ENCODE results near the gene FAM229A. TPM values are rescaled to one million over a fixed set of nuclear protein-coding genes. Genes with fewer than 3 reads are reported as not detected.

FAM229A gene
- total RNA-seq, 2 experiments from 2014 or later: 3.6 to 4.2 TPM

DNA sequence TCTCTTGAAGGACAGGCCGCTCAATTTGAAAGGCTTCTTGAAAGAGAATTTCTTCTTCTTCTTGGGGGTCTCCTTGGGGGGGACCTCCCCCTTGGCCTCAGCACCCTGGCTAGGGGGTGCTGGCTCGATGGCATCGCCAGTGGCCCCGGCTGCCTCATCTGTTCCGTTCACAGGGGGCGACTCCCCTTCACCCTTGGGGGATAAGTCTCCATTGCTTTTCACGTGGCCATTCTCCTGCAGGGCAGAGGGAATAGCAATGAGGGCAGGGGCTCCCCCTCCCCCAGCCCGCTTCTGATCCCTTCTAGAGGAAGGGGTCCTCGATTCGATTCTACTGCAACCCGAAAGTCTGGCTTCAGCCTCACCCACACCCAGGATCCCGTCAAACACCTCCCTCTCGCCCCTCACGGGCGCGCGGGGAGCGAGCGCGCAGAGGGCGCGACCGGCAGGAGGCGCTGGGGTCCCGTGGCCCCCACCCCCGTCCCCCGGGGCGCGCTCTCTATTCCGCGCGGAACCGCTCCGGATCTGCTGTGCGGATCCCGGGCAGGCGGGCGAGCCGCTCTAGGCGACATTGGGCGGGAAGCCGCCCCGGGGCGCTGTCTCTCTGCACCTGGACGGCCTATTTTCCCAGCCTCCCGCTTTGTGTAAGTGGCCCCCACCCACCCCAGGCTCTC lies 27.3 kb downstream of the FAM229A start:
- intact Hi-C loops (cut with micrococcal nuclease): loop anchor here (2.0 to 5.0 kb wide), 5 partner anchors 38 to 398 kb away; partner anchors contain the start of genes HDAC1, PTP4A2, RBBP4 and ZBTB8OS
- POLR2A ChIA-PET: interaction anchor here (0.6 to 2.4 kb wide), 11 partner anchors 13 to 155 kb away, joined by 3 to 12 read pairs (median 5); partner anchors contain the start of genes CCDC28B, FAM229A, HDAC1 and TSSK3
- DNase-seq: peak; percentile 67
- Mint-ChIP-seq H3K27ac (peak overlapping the region; percentile 43), H3K9me3 (no peaks in the 10 kb centered on the region), H3K27me3 (no peaks in the 10 kb centered on the region), H3K36me3 (peaks cover 8% of the 10 kb centered on the region), H3K4me1 (ENCODE audit: low read depth) (peaks cover 48% of the 10 kb centered on the region), H3K4me3 (peak overlapping the region; percentile 77)
- CTCF ChIA-PET: interaction anchor here (0.8 to 3.0 kb wide), 9 partner anchors 11 to 120 kb away, joined by 3 to 14 read pairs (median 4); no protein-coding TSS in a partner anchor

DNA sequence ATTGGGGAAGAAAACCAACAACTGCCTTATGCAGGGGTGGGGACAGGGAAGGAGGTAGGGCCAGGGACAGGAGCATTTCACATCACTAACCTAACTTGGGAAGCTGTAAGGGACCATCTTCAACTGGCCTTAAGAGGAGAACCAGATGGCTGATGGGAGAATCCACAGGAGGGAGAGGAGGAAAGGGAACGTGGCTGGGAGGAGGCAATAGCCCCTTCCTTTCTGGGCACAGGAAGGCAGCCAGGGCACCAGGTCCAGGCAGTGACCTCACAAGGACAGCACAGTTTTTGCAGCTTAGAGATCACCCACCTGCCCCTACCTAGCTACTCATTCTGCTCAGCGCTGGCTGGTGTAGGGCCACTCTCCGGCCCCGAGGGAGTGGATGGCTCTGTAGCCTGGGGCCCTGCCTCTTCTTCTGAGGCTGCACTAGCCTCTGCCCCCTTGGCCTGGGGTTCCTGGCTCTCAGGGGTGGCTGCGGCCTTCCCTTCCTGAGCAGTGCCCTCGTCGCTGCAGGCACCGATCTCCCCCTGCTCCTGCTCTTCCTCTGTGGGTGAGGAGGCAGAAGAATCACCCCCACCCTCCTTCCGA lies 27.9 kb downstream of the FAM229A start:
- CTCF ChIA-PET: interaction anchor here (0.8 to 3.0 kb wide), 5 partner anchors 38 to 119 kb away, joined by 3 to 14 read pairs (median 4); no protein-coding TSS in a partner anchor
- POLR2A ChIA-PET: interaction anchor here (1.2 kb wide), 1 partner anchor 85 kb away, joined by 3 read pairs; no protein-coding TSS in a partner anchor
- peak overlapping the region; percentile 30 for H3K27ac Mint-ChIP-seq

DNA sequence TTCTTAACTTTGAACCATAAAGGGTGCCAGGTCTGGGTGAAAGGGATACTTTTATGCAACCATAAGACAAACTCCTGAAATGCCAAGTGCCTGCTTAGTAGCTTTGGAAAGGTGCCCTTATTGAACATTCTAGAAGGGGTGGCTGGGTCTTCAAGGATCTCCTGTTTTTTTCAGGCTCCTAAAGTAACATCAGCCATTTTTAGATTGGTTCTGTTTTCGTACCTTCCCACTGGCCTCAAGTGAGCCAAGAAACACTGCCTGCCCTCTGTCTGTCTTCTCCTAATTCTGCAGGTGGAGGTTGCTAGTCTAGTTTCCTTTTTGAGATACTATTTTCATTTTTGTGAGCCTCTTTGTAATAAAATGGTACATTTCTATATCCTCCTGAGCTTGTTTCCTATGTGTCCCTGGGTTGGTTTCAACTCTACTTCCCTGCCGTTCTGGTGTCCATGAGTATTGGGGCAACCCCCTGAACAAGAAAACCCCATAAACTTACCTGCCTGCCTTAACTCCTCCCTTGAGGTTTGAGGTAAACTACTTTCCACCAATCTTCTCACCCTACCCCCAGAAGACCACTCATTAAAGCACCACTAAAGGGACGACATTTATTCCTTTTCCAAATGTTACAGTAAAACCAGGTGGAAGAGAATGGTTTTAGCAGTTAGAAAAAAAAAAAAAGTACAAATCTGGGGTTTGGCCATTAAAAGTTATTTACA lies 28.9 kb downstream of the FAM229A start:
- no peak for DNase-seq
- ChIA-PET CTCF (interaction anchor here (1.0 to 1.6 kb wide), 3 partner anchors 85 to 118 kb away, joined by 3 to 8 read pairs (median 4); no protein-coding TSS in a partner anchor), POLR2A (interaction anchor here (1.2 kb wide), 1 partner anchor 84 kb away, joined by 3 read pairs; no protein-coding TSS in a partner anchor)
- Mint-ChIP-seq H3K9me3 (no peaks in the 10 kb centered on the region), H3K27ac (no peak overlapping the region), H3K4me3 (no peak overlapping the region), H3K27me3 (no peaks in the 10 kb centered on the region), H3K4me1 (ENCODE audit: low read depth) (peaks cover 37% of the 10 kb centered on the region), H3K36me3 (peaks cover 16% of the 10 kb centered on the region)
- intact Hi-C loops (cut with micrococcal nuclease): no loop called here

More for the DNA sequence above, 27.9 kb downstream of the FAM229A start:
- Mint-ChIP-seq H3K4me3 (peak overlapping the region; percentile 77), H3K36me3 (peaks cover 12% of the 10 kb centered on the region), H3K27me3 (no peaks in the 10 kb centered on the region), H3K9me3 (no peaks in the 10 kb centered on the region), H3K4me1 (ENCODE audit: low read depth) (peaks cover 46% of the 10 kb centered on the region)
- DNase-seq: no peak
- intact Hi-C loops (cut with micrococcal nuclease): loop anchor here (2.0 kb wide), 1 partner anchor 38 kb away; no protein-coding TSS in a partner anchor

DNA sequence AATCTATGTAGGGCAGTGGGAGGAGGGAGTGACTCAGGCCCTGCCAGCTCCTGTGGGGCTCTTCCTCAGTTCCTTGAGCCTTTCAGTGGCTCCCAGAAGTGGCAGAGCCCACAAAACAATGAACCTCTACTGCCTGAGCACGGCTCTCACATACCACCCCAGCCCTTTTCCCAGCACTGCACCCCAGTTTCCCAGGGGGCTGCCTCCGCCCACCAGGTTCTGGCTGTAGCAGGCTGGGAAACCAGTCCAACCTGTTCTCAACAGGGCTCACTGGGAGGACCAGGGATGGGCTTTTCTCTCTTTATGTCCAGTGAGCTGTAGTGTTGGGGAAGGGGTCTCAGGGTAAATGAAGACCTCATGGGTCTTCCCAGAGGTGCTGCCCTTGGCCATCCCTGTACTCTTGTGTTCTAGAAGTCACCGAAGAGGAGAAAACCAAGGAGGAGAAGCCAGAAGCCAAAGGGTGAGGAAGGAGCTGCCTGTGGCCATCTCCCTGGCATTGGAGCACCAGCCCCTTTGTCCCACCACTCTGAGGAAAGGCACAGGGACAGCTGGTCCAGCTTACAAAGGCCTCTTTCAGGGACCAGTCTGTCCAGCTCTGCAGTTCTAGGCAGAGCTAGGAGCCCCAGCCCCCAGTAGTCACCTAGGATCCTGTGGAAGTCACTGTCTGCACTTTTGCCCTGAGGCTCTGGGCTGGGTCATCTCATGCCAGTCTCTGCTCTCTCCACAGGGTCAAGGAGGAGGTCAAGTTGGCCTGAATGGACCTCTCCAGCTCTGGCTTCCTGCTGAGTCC lies 29.8 kb downstream of the FAM229A start:
- no peaks in the 10 kb centered on the region for H3K27me3 Mint-ChIP-seq
- no peak overlapping the region for H3K4me3 Mint-ChIP-seq
- intact Hi-C loops (cut with micrococcal nuclease): no loop called here
- peaks cover 31% of the 10 kb centered on the region for H3K4me1 Mint-ChIP-seq (ENCODE audit: low read depth)
- CTCF ChIA-PET: interaction anchor here (1.4 to 1.6 kb wide), 2 partner anchors 84 to 117 kb away, joined by 3 to 8 read pairs; no protein-coding TSS in a partner anchor
- H3K9me3 Mint-ChIP-seq: no peaks in the 10 kb centered on the region
- peak overlapping the region; percentile 31 for H3K27ac Mint-ChIP-seq
- H3K36me3 Mint-ChIP-seq: peaks cover 20% of the 10 kb centered on the region
- no peak for DNase-seq
- POLR2A ChIA-PET: interaction anchor here (0.6 kb wide), 1 partner anchor 314 kb away, joined by 3 read pairs; no protein-coding TSS in a partner anchor

DNA sequence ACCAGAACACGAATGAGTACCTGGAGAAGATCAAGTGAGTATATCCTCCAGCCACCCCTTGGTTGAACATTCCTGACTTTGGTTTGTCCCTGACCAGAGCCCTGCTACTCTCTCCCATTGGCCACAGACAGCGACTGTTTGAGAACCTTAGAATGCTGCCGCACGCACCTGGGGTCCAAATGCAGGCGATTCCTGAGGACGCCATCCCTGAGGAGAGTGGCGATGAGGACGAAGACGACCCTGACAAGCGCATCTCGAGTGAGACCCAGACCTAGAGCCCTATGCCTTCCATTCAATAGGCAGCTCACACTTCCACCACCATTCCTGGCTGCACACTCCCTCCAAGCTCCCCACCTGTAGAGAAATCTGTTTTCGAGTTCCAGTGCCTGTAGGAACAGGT lies 30.7 kb downstream of the FAM229A start:
- H3K9me3 Mint-ChIP-seq: no peaks in the 10 kb centered on the region
- H3K27me3 Mint-ChIP-seq: no peaks in the 10 kb centered on the region
- DNase-seq: no peak
- peak overlapping the region; percentile 5 for H3K27ac Mint-ChIP-seq
- intact Hi-C loops (cut with micrococcal nuclease): no loop called here
- H3K4me1 Mint-ChIP-seq (ENCODE audit: low read depth): peaks cover 22% of the 10 kb centered on the region
- H3K4me3 Mint-ChIP-seq: no peak overlapping the region
- H3K36me3 Mint-ChIP-seq: peaks cover 20% of the 10 kb centered on the region
- ChIA-PET CTCF (interaction anchor here (1.4 kb wide), 1 partner anchor 380 kb away, joined by 3 read pairs; no protein-coding TSS in a partner anchor), POLR2A (interaction anchor here (0.6 kb wide), 1 partner anchor 315 kb away, joined by 3 read pairs; no protein-coding TSS in a partner anchor)

DNA sequence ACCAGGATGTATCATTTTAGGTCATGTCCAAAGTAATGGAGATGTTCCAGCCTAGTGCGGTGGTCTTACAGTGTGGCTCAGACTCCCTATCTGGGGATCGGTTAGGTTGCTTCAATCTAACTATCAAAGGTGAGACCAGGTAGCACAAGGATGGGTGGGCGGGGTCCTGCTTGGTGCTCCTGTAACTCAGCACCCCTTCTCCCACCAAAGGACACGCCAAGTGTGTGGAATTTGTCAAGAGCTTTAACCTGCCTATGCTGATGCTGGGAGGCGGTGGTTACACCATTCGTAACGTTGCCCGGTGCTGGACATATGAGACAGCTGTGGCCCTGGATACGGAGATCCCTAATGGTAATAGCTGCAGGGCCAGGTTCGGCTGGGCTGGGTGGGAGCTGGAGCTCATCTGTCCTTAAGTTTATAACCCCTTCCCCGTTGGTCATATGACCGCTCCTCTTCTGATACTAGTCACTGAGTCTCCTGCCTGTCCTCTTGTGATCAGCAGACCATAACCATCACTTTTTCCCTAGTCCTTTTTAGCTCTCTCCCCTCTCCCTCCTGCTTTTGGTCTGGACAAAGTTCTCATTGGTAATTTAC lies 31.6 kb downstream of the FAM229A start:
- H3K4me1 Mint-ChIP-seq (ENCODE audit: low read depth): peaks cover 22% of the 10 kb centered on the region
- peaks cover 22% of the 10 kb centered on the region for H3K36me3 Mint-ChIP-seq
- H3K4me3 Mint-ChIP-seq: no peak overlapping the region
- no peak for DNase-seq
- intact Hi-C loops (cut with micrococcal nuclease): no loop called here
- no peaks in the 10 kb centered on the region for H3K9me3 Mint-ChIP-seq
- POLR2A ChIA-PET: no interaction called here
- no peak overlapping the region for H3K27ac Mint-ChIP-seq
- no peaks in the 10 kb centered on the region for H3K27me3 Mint-ChIP-seq
- CTCF ChIA-PET: interaction anchor here (1.2 to 2.9 kb wide), 3 partner anchors 10 to 381 kb away, joined by 3 to 6 read pairs (median 3); no protein-coding TSS in a partner anchor

DNA sequence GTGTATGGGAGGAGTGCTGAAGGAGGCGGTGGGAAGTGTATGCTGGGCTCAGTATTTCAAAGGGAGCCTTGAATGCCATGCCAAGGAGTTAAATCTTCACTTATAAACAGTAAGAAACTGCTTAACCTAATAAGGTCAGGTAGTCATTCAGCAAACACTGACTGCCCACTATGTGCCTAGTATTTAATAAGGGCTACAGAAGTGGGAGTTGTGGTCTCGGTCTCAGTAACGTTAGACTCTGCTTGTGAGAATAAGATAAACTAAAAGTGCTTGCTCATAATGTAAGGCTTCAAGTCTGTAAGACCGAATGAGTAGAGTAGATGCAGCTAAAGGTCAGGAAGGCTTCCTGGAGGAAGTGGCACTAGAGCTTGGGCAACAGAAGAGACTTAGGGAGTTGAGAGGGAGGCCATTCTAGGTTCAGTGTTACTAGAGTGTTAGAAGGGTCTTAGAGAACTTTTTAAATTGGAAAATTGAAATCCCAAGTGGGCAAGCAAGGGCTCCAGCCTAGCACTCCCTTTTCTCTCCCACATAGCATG lies 32.3 kb downstream of the FAM229A start:
- no peak for DNase-seq
- H3K4me3 Mint-ChIP-seq: no peak overlapping the region
- H3K4me1 Mint-ChIP-seq (ENCODE audit: low read depth): peaks cover 21% of the 10 kb centered on the region
- intact Hi-C loops (cut with micrococcal nuclease): no loop called here
- no peaks in the 10 kb centered on the region for H3K27me3 Mint-ChIP-seq
- ChIA-PET POLR2A (no interaction called here), CTCF (interaction anchor here (1.2 to 2.9 kb wide), 2 partner anchors 10 to 114 kb away, joined by 3 to 6 read pairs; no protein-coding TSS in a partner anchor)
- peaks cover 27% of the 10 kb centered on the region for H3K36me3 Mint-ChIP-seq
- H3K27ac Mint-ChIP-seq: peak overlapping the region; percentile 66
- no peaks in the 10 kb centered on the region for H3K9me3 Mint-ChIP-seq

DNA sequence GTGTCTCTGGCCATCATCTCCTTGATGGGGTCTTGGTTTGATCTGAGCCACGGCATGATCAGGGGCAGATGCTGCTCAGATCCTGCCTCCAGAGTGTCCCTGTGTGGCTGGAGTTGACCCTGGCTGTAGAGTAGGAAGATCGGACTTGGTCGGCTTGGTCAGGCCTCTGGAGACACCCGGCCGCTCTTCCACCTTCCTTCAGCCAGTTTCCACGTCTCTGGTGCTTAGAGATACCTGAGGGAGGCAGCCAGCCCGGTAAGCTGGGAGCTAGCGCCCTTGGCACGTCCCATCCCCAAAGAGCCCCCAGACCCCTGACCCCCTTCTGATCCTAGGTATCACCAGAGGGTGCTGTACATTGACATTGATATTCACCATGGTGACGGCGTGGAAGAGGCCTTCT lies 35.1 kb downstream of the FAM229A start:
- POLR2A ChIA-PET: no interaction called here
- intact Hi-C loops (cut with micrococcal nuclease): no loop called here
- Mint-ChIP-seq H3K9me3 (no peaks in the 10 kb centered on the region), H3K36me3 (peaks cover 31% of the 10 kb centered on the region), H3K4me3 (no peak overlapping the region), H3K27ac (no peak overlapping the region), H3K4me1 (ENCODE audit: low read depth) (peaks cover 25% of the 10 kb centered on the region), H3K27me3 (no peaks in the 10 kb centered on the region)
- DNase-seq: no peak
- CTCF ChIA-PET: no interaction called here

DNA sequence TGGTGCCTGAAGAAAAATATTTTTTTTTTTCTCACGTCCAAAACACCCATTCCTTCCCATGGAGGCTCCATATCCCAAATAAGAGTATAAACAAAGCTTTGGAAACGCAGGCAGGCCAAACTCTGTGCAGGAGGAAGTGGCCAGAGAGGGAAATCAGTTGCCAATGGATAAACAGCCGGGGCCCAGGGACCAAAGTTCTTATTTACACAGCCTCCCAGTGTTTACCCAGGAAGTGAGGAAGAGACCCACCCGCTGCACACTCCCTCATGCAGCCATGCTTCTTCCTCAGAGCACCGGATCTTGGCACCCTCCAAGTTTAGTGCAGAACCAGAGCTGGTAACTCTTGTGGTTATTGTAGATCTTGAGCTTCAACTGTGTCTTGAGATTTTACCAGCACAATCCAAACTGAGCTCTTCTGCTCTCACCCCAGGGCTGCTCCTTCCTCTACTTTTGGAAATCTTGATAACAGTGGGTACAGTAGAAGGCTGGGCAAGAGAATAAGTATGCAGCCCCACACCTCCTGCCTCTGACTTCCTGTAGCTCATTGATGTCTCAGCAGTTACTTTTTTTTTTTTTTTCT lies 40.5 kb downstream of the FAM229A start:
- H3K4me1 Mint-ChIP-seq (ENCODE audit: low read depth): peaks cover 38% of the 10 kb centered on the region
- peak overlapping the region; percentile 93 for H3K27ac Mint-ChIP-seq
- H3K9me3 Mint-ChIP-seq: no peaks in the 10 kb centered on the region
- peak overlapping the region; percentile 22 for H3K4me3 Mint-ChIP-seq
- ChIA-PET POLR2A (interaction anchor here (0.6 to 2.5 kb wide), 7 partner anchors 14 to 121 kb away, joined by 3 to 12 read pairs (median 4); partner anchors contain the start of genes BSDC1, LCK and MARCKSL1), CTCF (interaction anchor here (0.6 to 2.2 kb wide), 9 partner anchors 19 to 199 kb away, joined by 3 to 8 read pairs (median 3); no protein-coding TSS in a partner anchor)
- peak; percentile 41 for DNase-seq
- peaks cover 21% of the 10 kb centered on the region for H3K36me3 Mint-ChIP-seq
- H3K27me3 Mint-ChIP-seq: no peaks in the 10 kb centered on the region
- intact Hi-C loops (cut with micrococcal nuclease): no loop called here

DNA sequence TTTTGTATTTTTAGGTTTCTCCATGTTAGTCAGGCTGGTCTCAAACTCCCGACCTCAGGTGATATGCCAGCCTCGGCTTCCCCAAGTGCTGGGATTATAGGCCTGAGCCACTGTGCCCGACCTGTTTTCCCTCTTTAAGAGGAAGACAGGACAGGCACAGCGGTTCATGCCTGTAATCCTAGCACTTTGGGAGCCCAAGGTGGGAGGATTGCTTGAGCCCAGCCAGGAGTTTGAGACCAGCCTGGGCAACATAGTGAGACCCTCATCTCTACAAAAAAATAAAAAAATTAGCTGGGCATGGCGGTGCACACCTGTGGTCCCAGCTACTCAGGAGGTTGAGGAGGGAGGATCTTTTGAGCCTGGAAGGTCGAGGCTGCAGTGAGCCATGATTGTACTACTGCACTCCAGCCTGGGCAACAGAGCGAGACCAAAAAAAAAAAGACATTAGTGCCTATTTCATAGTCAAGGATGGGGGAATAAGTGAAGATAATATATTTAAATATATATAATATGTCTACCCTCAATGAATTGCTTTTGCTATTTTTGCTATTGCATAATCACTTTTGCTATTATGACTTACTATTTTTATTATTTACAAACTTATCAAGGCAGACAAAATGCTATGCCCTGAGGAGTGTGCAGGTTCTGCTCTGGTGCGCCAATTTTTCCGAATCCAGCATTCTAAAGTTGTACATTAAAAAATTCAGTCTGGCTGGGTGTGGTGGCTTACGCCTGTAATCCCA lies 44.0 kb downstream of the FAM229A start:
- POLR2A ChIA-PET: interaction anchor here (0.8 kb wide), 1 partner anchor 19 kb away, joined by 3 read pairs; no protein-coding TSS in a partner anchor
- intact Hi-C loops (cut with micrococcal nuclease): no loop called here
- Mint-ChIP-seq H3K27ac (no peak overlapping the region), H3K36me3 (peaks cover 14% of the 10 kb centered on the region), H3K4me3 (no peak overlapping the region), H3K27me3 (no peaks in the 10 kb centered on the region), H3K4me1 (ENCODE audit: low read depth) (peaks cover 36% of the 10 kb centered on the region), H3K9me3 (no peaks in the 10 kb centered on the region)
- no peak for DNase-seq
- CTCF ChIA-PET: interaction anchor here (1.3 kb wide), 1 partner anchor 18 kb away, joined by 3 read pairs; the partner anchor contains the start of gene MARCKSL1
